HL-60 (cell line): ENCODE data around the gene LZTR1.

Source experiments
- DNase-seq, 2 experiments: peaks; one replicate each; pipeline ENCODE4 v3.0.0-alpha.2; 2010 to 2020; ENCODE audit warnings: low read depth in 1 of 2, low spot score in 1 of 2
- H3K27ac ChIP-seq: fragments of 250-450 bp; sonication (Bioruptor Pico); replicated peaks from 2 replicates; pipeline ENCODE4 v1.5.1; 2020; ENCODE audit warnings: mild to moderate bottlenecking, moderate library complexity
- H3K27me3 ChIP-seq: fragments of 250-450 bp; sonication (Bioruptor Pico); 2 replicates; pipeline ENCODE4 v1.5.1; 2021; ENCODE audit warnings: mild to moderate bottlenecking, moderate library complexity; ENCODE audit not compliant: insufficient read depth, poor library complexity, severe bottlenecking
- H3K4me3 ChIP-seq: replicated peaks from 2 replicates; pipeline ENCODE4 v1.5.1; 2011; ENCODE audit warnings: mild to moderate bottlenecking, control low read depth, low read length; ENCODE audit not compliant: insufficient read depth
- CTCF ChIP-seq: IDR thresholded peaks from one replicate; pipeline ENCODE4 v1.5.1; 2011; ENCODE audit warnings: low read length, control low read depth, inconsistent platforms; ENCODE audit not compliant: insufficient read depth
- GABPA ChIP-seq: IDR thresholded peaks from 2 replicates; pipeline ENCODE4 v1.6.1; 2012; ENCODE audit warnings: low read depth
- POLR2AphosphoS5 ChIP-seq: IDR thresholded peaks from 2 replicates; pipeline ENCODE4 v1.6.1; 2012; ENCODE audit warnings: low read depth
- REST ChIP-seq: IDR thresholded peaks from 2 replicates; pipeline ENCODE4 v1.6.1; 2012; ENCODE audit warnings: low read depth; ENCODE audit not compliant: insufficient replicate concordance
- SPI1 ChIP-seq: IDR thresholded peaks from 2 replicates; pipeline ENCODE4 v1.6.1; 2012; ENCODE audit warnings: low read depth, mild to moderate bottlenecking, borderline replicate concordance

The LZTR1 gene

GRCh38 chr22:20948450-20948849, 33.6 kb upstream of the LZTR1 start:
- TF ChIP-seq CTCF (no peak), SPI1 (no peak), POLR2AphosphoS5 (no peak), REST (no peak), GABPA (no peak)
- no peak overlapping the region for H3K27ac ChIP-seq
- no peak for DNase-seq
- no peaks in the 10 kb centered on the region for H3K27me3 ChIP-seq
- H3K4me3 ChIP-seq, result no peak overlapping the region

GRCh38 chr22:20948989-20949388, 33.1 kb upstream of the LZTR1 start:
- Histone ChIP-seq H3K27ac (no peak overlapping the region), H3K4me3 (no peak overlapping the region), H3K27me3 (no peaks in the 10 kb centered on the region)
- no peak for TF ChIP-seq GABPA
- no peak for TF ChIP-seq SPI1
- TF ChIP-seq REST, result no peak
- TF ChIP-seq POLR2AphosphoS5, result no peak
- TF ChIP-seq CTCF, result no peak
- DNase-seq, result no peak

- Histone ChIP-seq H3K4me3 (no peak overlapping the region), H3K27ac (no peak overlapping the region), H3K27me3 (no peaks in the 10 kb centered on the region)
- no peak for TF ChIP-seq POLR2AphosphoS5
- no peak for TF ChIP-seq REST
- no peak for TF ChIP-seq GABPA
- TF ChIP-seq CTCF, result no peak
- no peak for TF ChIP-seq SPI1
- no peak for DNase-seq
Measured at GRCh38 chr22:20949698-20950183, 32.4 kb upstream of the LZTR1 start.
